Loucy (cell line): ENCODE results near the gene TRPT1.

ENCODE experiments used
- H2AFZ ChIP-seq: fragments of 200-600 bp; sonication (generic); 2 replicates; pipeline ENCODE4 v1.6.0; 2016; ENCODE audit warnings: antibody characterized with exemption, mild to moderate bottlenecking, low read length, moderate library complexity
- H3F3A ChIP-seq: fragments of 200-600 bp; 2 replicates; pipeline ENCODE4 v1.6.0; 2016; ENCODE audit warnings: antibody characterized with exemption, low read depth, mild to moderate bottlenecking
- H3K27me3 ChIP-seq: fragments of 200-600 bp; sonication (generic); 2 replicates; pipeline ENCODE4 v1.6.1; 2014; ENCODE audit warnings: low read length, mild to moderate bottlenecking; ENCODE audit not compliant: insufficient read depth, poor library complexity, severe bottlenecking
- H3K36me3 ChIP-seq: fragments of 200-600 bp; sonication (generic); 2 replicates; pipeline ENCODE4 v1.6.1; 2016; ENCODE audit warnings: low read length; ENCODE audit not compliant: insufficient read depth
- H3K4me1 ChIP-seq: fragments of 200-600 bp; sonication (generic); 2 replicates; pipeline ENCODE4 v1.5.1; 2014; ENCODE audit warnings: low read length, mild to moderate bottlenecking; ENCODE audit not compliant: insufficient read depth, poor library complexity, severe bottlenecking
- H3K4me2 ChIP-seq: fragments of 200-600 bp; sonication (generic); 2 replicates; pipeline ENCODE4 v1.6.0; 2014; ENCODE audit warnings: antibody characterized with exemption, low read length, low read depth, mild to moderate bottlenecking; ENCODE audit not compliant: poor library complexity, severe bottlenecking
- H3K4me3 ChIP-seq: fragments of 200-600 bp; sonication (generic); 2 replicates; pipeline ENCODE4 v1.5.1; 2014; ENCODE audit warnings: low read length, mild to moderate bottlenecking, mixed read lengths; ENCODE audit not compliant: poor library complexity, severe bottlenecking
- H3K79me2 ChIP-seq: fragments of 200-600 bp; sonication (generic); 2 replicates; pipeline ENCODE4 v1.6.1; 2014; ENCODE audit warnings: low read length; ENCODE audit not compliant: insufficient read depth
- H3K9ac ChIP-seq: fragments of 200-600 bp; sonication (generic); 2 replicates; pipeline ENCODE4 v1.6.0; 2014; ENCODE audit warnings: mild to moderate bottlenecking, low read depth, low read length, moderate library complexity; ENCODE audit not compliant: poor library complexity, severe bottlenecking
- H3K9me2 ChIP-seq: fragments of 200-600 bp; sonication (generic); replicated peaks from 2 replicates; pipeline ENCODE4 v1.6.1; 2016; ENCODE audit warnings: low read depth, low read length, mixed read lengths
- H3K9me3 ChIP-seq: fragments of 200-600 bp; sonication (generic); 2 replicates; pipeline ENCODE4 v1.6.1; 2014; ENCODE audit warnings: mild to moderate bottlenecking, antibody characterized with exemption, low read length, low read depth; ENCODE audit not compliant: insufficient read depth
- H4K20me1 ChIP-seq: fragments of 200-600 bp; sonication (generic); 2 replicates; pipeline ENCODE4 v1.6.0; 2014; ENCODE audit warnings: antibody characterized with exemption, low read length, mild to moderate bottlenecking; ENCODE audit not compliant: insufficient read depth, poor library complexity, severe bottlenecking
- CTCF ChIP-seq: fragments of 200-600 bp; sonication (generic); conservative IDR thresholded peaks from 2 replicates; pipeline ENCODE4 v1.5.1; 2014; ENCODE audit warnings: mild to moderate bottlenecking, antibody characterized with exemption, low read length
- EZH2phosphoT487 ChIP-seq: fragments of 200-600 bp; IDR thresholded peaks from 2 replicates; pipeline ENCODE4 v1.6.1; 2018; ENCODE audit warnings: antibody characterized with exemption, mild to moderate bottlenecking, moderate library complexity, borderline replicate concordance

TRPT1 gene

DNA sequence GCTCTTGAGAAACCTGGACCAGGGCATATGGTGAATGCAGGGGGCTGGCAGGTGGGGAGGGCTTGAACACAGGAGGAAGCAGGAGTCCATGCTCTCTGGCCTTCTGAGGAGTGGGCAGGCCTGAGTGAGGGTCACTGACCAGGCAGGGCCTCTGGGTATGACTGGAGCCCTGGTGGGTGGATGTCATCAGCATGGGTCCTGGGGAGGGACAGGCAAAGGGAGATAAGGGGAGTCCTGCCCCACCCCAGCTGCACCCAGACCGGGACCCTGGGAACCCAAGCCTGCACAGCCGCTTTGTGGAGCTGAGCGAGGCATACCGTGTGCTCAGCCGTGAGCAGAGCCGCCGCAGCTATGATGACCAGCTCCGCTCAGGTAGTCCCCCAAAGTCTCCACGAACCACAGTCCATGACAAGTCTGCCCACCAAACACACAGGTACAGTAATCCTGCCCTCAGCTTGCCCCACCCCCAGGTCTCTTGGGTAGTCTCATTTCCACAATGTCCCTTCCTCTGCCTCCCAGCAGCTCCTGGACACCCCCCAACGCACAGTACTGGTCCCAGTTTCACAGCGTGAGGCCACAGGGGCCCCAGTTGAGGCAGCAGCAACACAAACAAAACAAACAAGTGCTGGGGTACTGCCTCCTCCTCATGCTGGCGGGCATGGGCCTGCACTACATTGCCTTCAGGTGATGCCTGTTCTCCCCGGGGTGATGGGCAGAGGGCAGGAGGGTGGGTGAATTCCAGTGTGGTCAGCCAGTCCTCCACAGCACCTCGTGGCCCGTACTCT lies 6.4 kb upstream of the TRPT1 start:
- H3K9ac ChIP-seq, result peak overlapping the region; percentile 18
- H3K4me2 ChIP-seq, result peak overlapping the region; percentile 81
- H3K4me3 ChIP-seq, result no peak overlapping the region
- H3K9me3 ChIP-seq, result no peaks in the 10 kb centered on the region
- no peaks in the 10 kb centered on the region for H3K9me2 ChIP-seq
- H3K79me2 ChIP-seq, result peaks cover 32% of the 10 kb centered on the region
- H4K20me1 ChIP-seq, result peaks cover 24% of the 10 kb centered on the region
- H3F3A ChIP-seq, result peaks cover 6% of the 10 kb centered on the region; the same call in 1 of the 2 replicates
- H3K27me3 ChIP-seq, result no peaks in the 10 kb centered on the region
- H3K36me3 ChIP-seq, result no peaks in the 10 kb centered on the region
- no peak overlapping the region for H2AFZ ChIP-seq
- TF ChIP-seq EZH2phosphoT487 (no peak), CTCF (no peak)
- H3K4me1 ChIP-seq, result peaks cover 18% of the 10 kb centered on the region

DNA sequence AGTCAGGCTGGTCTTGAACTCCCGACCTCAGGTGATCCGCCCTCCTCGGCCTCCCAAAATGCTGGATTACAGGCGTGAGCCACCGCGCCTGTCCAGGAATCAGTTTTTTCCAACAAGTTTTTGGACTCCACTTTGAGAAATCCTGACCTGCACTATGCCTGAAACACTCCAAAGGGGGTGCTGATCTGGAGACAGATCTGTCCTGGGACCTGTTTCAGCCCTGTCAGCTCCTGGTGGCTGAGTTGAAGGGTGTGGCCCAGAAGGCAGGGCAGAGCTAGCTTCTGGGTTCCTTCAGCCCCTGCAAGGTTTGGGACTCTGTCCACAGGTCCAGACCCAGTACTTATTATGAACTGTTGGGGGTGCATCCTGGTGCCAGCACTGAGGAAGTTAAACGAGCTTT lies 5.6 kb upstream of the TRPT1 start:
- H3K4me1 ChIP-seq, result peaks cover 22% of the 10 kb centered on the region
- no peaks in the 10 kb centered on the region for H3K9me2 ChIP-seq
- peak overlapping the region; percentile 86 for H3K4me3 ChIP-seq
- no peak overlapping the region for H2AFZ ChIP-seq
- peaks cover 30% of the 10 kb centered on the region for H4K20me1 ChIP-seq
- H3K9ac ChIP-seq, result peak overlapping the region; percentile 80
- peaks cover 40% of the 10 kb centered on the region for H3K79me2 ChIP-seq
- peaks cover 6% of the 10 kb centered on the region; the same call in 1 of the 2 replicates for H3F3A ChIP-seq
- TF ChIP-seq CTCF, result no peak
- no peak for TF ChIP-seq EZH2phosphoT487
- H3K36me3 ChIP-seq, result no peaks in the 10 kb centered on the region
- peak overlapping the region; percentile 81 for H3K4me2 ChIP-seq
- H3K27me3 ChIP-seq, result no peaks in the 10 kb centered on the region
- no peaks in the 10 kb centered on the region for H3K9me3 ChIP-seq

DNA sequence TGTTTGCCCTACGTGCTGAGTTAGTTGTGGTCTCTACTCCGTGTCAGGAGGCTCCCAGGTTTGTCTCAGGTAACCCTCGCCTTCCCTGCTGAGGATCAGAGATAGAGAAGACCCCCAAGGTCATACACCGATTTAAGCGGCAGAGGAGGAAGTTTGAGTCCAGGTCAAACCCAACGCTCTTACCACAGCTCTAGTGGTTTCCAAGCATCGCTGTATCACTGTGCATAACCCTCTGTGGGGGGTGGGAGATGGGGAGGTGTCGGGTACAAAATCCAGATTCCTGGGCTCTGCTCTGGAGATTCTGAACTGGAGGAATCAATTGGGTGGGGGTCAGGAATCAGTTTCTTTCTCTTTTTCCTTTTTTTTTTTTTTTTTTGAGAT lies 5.0 kb upstream of the TRPT1 start:
- Histone ChIP-seq H2AFZ (peak overlapping the region; percentile 78), H3K79me2 (peaks cover 41% of the 10 kb centered on the region), H3K9ac (peak overlapping the region; percentile 80), H3K4me3 (peak overlapping the region; percentile 86), H3K4me1 (peaks cover 26% of the 10 kb centered on the region), H3K9me2 (no peaks in the 10 kb centered on the region), H4K20me1 (peaks cover 30% of the 10 kb centered on the region), H3K36me3 (no peaks in the 10 kb centered on the region), H3K4me2 (peak overlapping the region; percentile 81), H3K9me3 (no peaks in the 10 kb centered on the region), H3K27me3 (no peaks in the 10 kb centered on the region), H3F3A (peaks cover 6% of the 10 kb centered on the region; the same call in 1 of the 2 replicates)
- no peak for TF ChIP-seq CTCF
- TF ChIP-seq EZH2phosphoT487, result no peak
